ENCODE data around the gene TRPC6. TPM values are rescaled to one million over a fixed set of nuclear protein-coding genes. Genes with fewer than 3 reads are reported as not detected.

TRPC6 gene
- total RNA-seq, 1 donor from 2014 or later, result 25.6 TPM

GRCh38 chr11:101434026-101434643 lies 149.7 kb downstream of the TRPC6 start:
- H3K36me3 ChIP-seq (ENCODE audit: control insufficient read depth in 3 of 3, insufficient read depth in 3 of 3, low read length in 3 of 3), result no peaks in the 10 kb centered on the region
- no peak overlapping the region for H3K9ac ChIP-seq (ENCODE audit: low read depth in 1 of 3, low read length in 3 of 3)
- H3K27ac ChIP-seq (ENCODE audit: low read depth, low read length), result no peak overlapping the region
- H3K4me3 ChIP-seq (ENCODE audit: low read length in 3 of 3), result no peak overlapping the region
- H3K27me3 ChIP-seq (ENCODE audit: control insufficient read depth in 3 of 3, insufficient read depth in 3 of 3, low read length in 3 of 3), result no peaks in the 10 kb centered on the region
- no peaks in the 10 kb centered on the region for H3K4me1 ChIP-seq (ENCODE audit: control insufficient read depth in 3 of 3, insufficient read depth in 3 of 3, low read length in 3 of 3)
- peaks cover 0 to 2% (median 0%) of the 10 kb centered on the region in 3 donors for H3K9me3 ChIP-seq (ENCODE audit: control insufficient read depth in 3 of 3, low read length in 3 of 3)

GRCh38 chr11:101433151-101433550 lies 150.7 kb downstream of the TRPC6 start:
- H3K36me3 ChIP-seq (ENCODE audit: control insufficient read depth in 3 of 3, insufficient read depth in 3 of 3, low read length in 3 of 3), result no peaks in the 10 kb centered on the region
- no peak overlapping the region for H3K27ac ChIP-seq (ENCODE audit: low read depth, low read length)
- no peak overlapping the region for H3K4me3 ChIP-seq (ENCODE audit: low read length in 3 of 3)
- no peaks in the 10 kb centered on the region for H3K27me3 ChIP-seq (ENCODE audit: control insufficient read depth in 3 of 3, insufficient read depth in 3 of 3, low read length in 3 of 3)
- H3K4me1 ChIP-seq (ENCODE audit: control insufficient read depth in 3 of 3, insufficient read depth in 3 of 3, low read length in 3 of 3), result no peaks in the 10 kb centered on the region
- H3K9me3 ChIP-seq (ENCODE audit: control insufficient read depth in 3 of 3, low read length in 3 of 3), result peaks cover 0 to 3% (median 2%) of the 10 kb centered on the region in 3 donors
- H3K9ac ChIP-seq (ENCODE audit: low read depth in 1 of 3, low read length in 3 of 3), result no peak overlapping the region

GRCh38 chr11:101429703-101430540 lies 153.9 kb downstream of the TRPC6 start:
- Histone ChIP-seq H3K9me3 (ENCODE audit: control insufficient read depth in 3 of 3, low read length in 3 of 3) (peaks cover 0 to 3% (median 2%) of the 10 kb centered on the region in 3 donors), H3K4me3 (ENCODE audit: low read length in 3 of 3) (no peak overlapping the region), H3K36me3 (ENCODE audit: control insufficient read depth in 3 of 3, insufficient read depth in 3 of 3, low read length in 3 of 3) (no peaks in the 10 kb centered on the region), H3K27me3 (ENCODE audit: control insufficient read depth in 3 of 3, insufficient read depth in 3 of 3, low read length in 3 of 3) (no peaks in the 10 kb centered on the region), H3K4me1 (ENCODE audit: control insufficient read depth in 3 of 3, insufficient read depth in 3 of 3, low read length in 3 of 3) (no peaks in the 10 kb centered on the region), H3K9ac (ENCODE audit: low read depth in 1 of 3, low read length in 3 of 3) (no peak overlapping the region), H3K27ac (ENCODE audit: low read depth, low read length) (no peak overlapping the region)

- H3K27ac ChIP-seq (ENCODE audit: low read depth, low read length), result no peak overlapping the region
- H3K36me3 ChIP-seq (ENCODE audit: control insufficient read depth in 3 of 3, insufficient read depth in 3 of 3, low read length in 3 of 3), result no peaks in the 10 kb centered on the region
- no peaks in the 10 kb centered on the region for H3K4me1 ChIP-seq (ENCODE audit: control insufficient read depth in 3 of 3, insufficient read depth in 3 of 3, low read length in 3 of 3)
- no peaks in the 10 kb centered on the region for H3K27me3 ChIP-seq (ENCODE audit: control insufficient read depth in 3 of 3, insufficient read depth in 3 of 3, low read length in 3 of 3)
- H3K9ac ChIP-seq (ENCODE audit: low read depth in 1 of 3, low read length in 3 of 3), result no peak overlapping the region
- no peak overlapping the region for H3K4me3 ChIP-seq (ENCODE audit: low read length in 3 of 3)
- peaks cover 0 to 3% (median 2%) of the 10 kb centered on the region in 3 donors for H3K9me3 ChIP-seq (ENCODE audit: control insufficient read depth in 3 of 3, low read length in 3 of 3)
Observed at GRCh38 chr11:101428918-101429317, 154.9 kb downstream of the TRPC6 start.

- Histone ChIP-seq H3K36me3 (ENCODE audit: control insufficient read depth in 3 of 3, insufficient read depth in 3 of 3, low read length in 3 of 3) (no peaks in the 10 kb centered on the region), H3K9me3 (ENCODE audit: control insufficient read depth in 3 of 3, low read length in 3 of 3) (peaks cover 0 to 1% (median 0%) of the 10 kb centered on the region in 3 donors), H3K4me3 (ENCODE audit: low read length in 3 of 3) (no peak overlapping the region), H3K27me3 (ENCODE audit: control insufficient read depth in 3 of 3, insufficient read depth in 3 of 3, low read length in 3 of 3) (no peaks in the 10 kb centered on the region), H3K9ac (ENCODE audit: low read depth in 1 of 3, low read length in 3 of 3) (no peak overlapping the region), H3K27ac (ENCODE audit: low read depth, low read length) (no peak overlapping the region), H3K4me1 (ENCODE audit: control insufficient read depth in 3 of 3, insufficient read depth in 3 of 3, low read length in 3 of 3) (no peaks in the 10 kb centered on the region)
Observed at GRCh38 chr11:101407324-101407723, 176.5 kb downstream of the TRPC6 start.

Small RNAs within 50 kb of the gene (small RNA-seq; reads per million reads assigned to genes)
- gene MIR3920, result not detected

Measured in skeletal muscle tissue (tissue), 5 donors.